Endothelial cell of umbilical vein (primary cell): ENCODE data around the gene DAO. TPM values are rescaled to one million over a fixed set of nuclear protein-coding genes. Genes with fewer than 3 reads are reported as not detected.

Experiments used
- BruUV-seq: library from RNA; stranded (reverse); fragments of 400-500 nt; replicated peaks from 2 replicates; lab custom pipeline; 2021; lab: Mats Ljungman, UMichigan
- CTCF ChIA-PET: fragments of 300-600, 350-600 bp; sonication (Branson Sonifier 250); formaldehyde crosslinking; loops from one replicate; lab custom pipeline; 2021; ENCODE audit warnings: antibody characterized with exemption, inconsistent platforms; lab: Charles Lee
- POLR2A ChIA-PET: fragments of 300-600, 350-600 bp; sonication (Branson Sonifier 250); formaldehyde crosslinking; loops from one replicate; lab custom pipeline; 2021; ENCODE audit warnings: antibody characterized with exemption, inconsistent platforms; lab: Charles Lee
- DNase-seq: peaks from one replicate; pipeline ENCODE4 v3.0.0-alpha.2; 2011; ENCODE audit warnings: low read depth, low spot score
- FAIRE-seq: peaks from 2 replicates; lab custom pipeline; 2011; peaks lifted over from hg19 to GRCh38; lab: Jason Lieb, UNC
- H2AFZ ChIP-seq: 2 replicates; pipeline ENCODE4 v1.6.0; 2012; ENCODE audit warnings: low read depth, low read length, control low read depth, inconsistent platforms
- H3K27ac ChIP-seq: 2 replicates; pipeline ENCODE4 v1.5.1; 2011; ENCODE audit warnings: low read depth, mild to moderate bottlenecking, control low read depth, low read length, moderate library complexity; ENCODE audit not compliant: insufficient read depth
- H3K27me3 ChIP-seq, 2 experiments: 2 replicates each; pipeline versions ENCODE4 v1.6.0 to v1.6.1; 2011; ENCODE audit warnings: low read length in 2 of 2, mixed read lengths in 1 of 2; ENCODE audit not compliant: control insufficient read depth in 2 of 2, insufficient read depth in 2 of 2
- H3K36me3 ChIP-seq, 2 experiments: 2 replicates in 1 of 2; 3 replicates in 1 of 2; pipeline ENCODE4 v1.5.1; 2011; ENCODE audit warnings: low read length in 2 of 2, mild to moderate bottlenecking in 1 of 2, moderate library complexity in 1 of 2; ENCODE audit not compliant: control insufficient read depth in 2 of 2, insufficient read depth in 2 of 2; ENCODE audit errors: extremely low read depth in 1 of 2
- H3K4me1 ChIP-seq: 3 replicates; pipeline ENCODE4 v1.5.1; 2011; ENCODE audit warnings: mild to moderate bottlenecking, low read length; ENCODE audit not compliant: control insufficient read depth, insufficient read depth; ENCODE audit errors: extremely low read depth
- H3K4me2 ChIP-seq: 2 replicates; pipeline ENCODE4 v1.6.1; 2011; ENCODE audit warnings: low read length, control low read depth, mixed read lengths; ENCODE audit not compliant: insufficient read depth
- H3K4me3 ChIP-seq, 3 experiments: fragments of 200-600 bp in 1 of 3; sonication (generic), shearing (Covaris generic) in 1 of 3; replicated peaks in 1 of 3; 2 replicates each; pipeline ENCODE4 v1.5.1; 2011 to 2016; ENCODE audit warnings: control low read depth in 3 of 3, low read length in 3 of 3, mild to moderate bottlenecking in 2 of 3, inconsistent platforms in 1 of 3, low read depth in 1 of 3, moderate library complexity in 1 of 3; ENCODE audit not compliant: insufficient read depth in 1 of 3
- H3K79me2 ChIP-seq: 2 replicates; pipeline ENCODE4 v1.6.0; 2012; ENCODE audit warnings: low read length, inconsistent platforms; ENCODE audit not compliant: control insufficient read depth, insufficient read depth
- H3K9ac ChIP-seq: replicated peaks from 2 replicates; pipeline ENCODE3; 2011; ENCODE audit warnings: low read length, control low read depth; ENCODE audit not compliant: insufficient read depth; ENCODE audit errors: extremely low read depth
- H3K9me1 ChIP-seq: replicated peaks from 3 replicates; pipeline ENCODE4 v1.6.0; 2011; ENCODE audit warnings: mild to moderate bottlenecking, low read length; ENCODE audit not compliant: control insufficient read depth, insufficient read depth; ENCODE audit errors: extremely low read depth
- H3K9me3 ChIP-seq: replicated peaks from 2 replicates; pipeline ENCODE4 v1.5.1; 2012; ENCODE audit warnings: low read length, inconsistent platforms; ENCODE audit not compliant: control insufficient read depth, insufficient read depth
- H4K20me1 ChIP-seq: replicated peaks from 2 replicates; pipeline ENCODE3; 2011; ENCODE audit warnings: mild to moderate bottlenecking, low read length; ENCODE audit not compliant: control insufficient read depth, insufficient read depth; ENCODE audit errors: extremely low read depth
- EZH2 ChIP-seq: IDR thresholded peaks from 2 replicates; pipeline ENCODE4 v1.6.1; 2012; ENCODE audit warnings: borderline replicate concordance, low read depth, mild to moderate bottlenecking, moderate library complexity, low read length, inconsistent platforms; ENCODE audit not compliant: severe bottlenecking
- FOS ChIP-seq: IDR thresholded peaks from 2 replicates; pipeline ENCODE4 v1.6.1; 2011; ENCODE audit warnings: mild to moderate bottlenecking, low read length, moderate library complexity, borderline replicate concordance; ENCODE audit not compliant: insufficient read depth
- GATA2 ChIP-seq: IDR thresholded peaks from 2 replicates; pipeline ENCODE4 v1.7.0; 2011; ENCODE audit warnings: low read depth, mild to moderate bottlenecking, moderate library complexity, mixed read lengths, low read length; ENCODE audit not compliant: insufficient read length, insufficient read depth
- JUN ChIP-seq: IDR thresholded peaks from 2 replicates; pipeline ENCODE4 v1.6.1; 2011; ENCODE audit warnings: borderline replicate concordance, low read depth; ENCODE audit not compliant: insufficient read length, insufficient read depth
- MAX ChIP-seq: IDR thresholded peaks from 2 replicates; pipeline ENCODE4 v1.6.1; 2011; ENCODE audit not compliant: insufficient read depth, insufficient read length
- MYC ChIP-seq: IDR thresholded peaks from one replicate; pipeline ENCODE4 v1.6.1; 2011; ENCODE audit warnings: mild to moderate bottlenecking, low read depth, low read length
- POLR2A ChIP-seq: IDR thresholded peaks from 2 replicates; pipeline ENCODE4 v1.6.1; 2012; ENCODE audit warnings: low read depth, mild to moderate bottlenecking, control low read depth, low read length
- POLR2AphosphoS5 ChIP-seq: IDR thresholded peaks from 2 replicates; pipeline ENCODE4 v1.6.1; 2012; ENCODE audit warnings: low read depth, mild to moderate bottlenecking, control low read depth, low read length, moderate library complexity; ENCODE audit not compliant: insufficient read depth
- dilution Hi-C: fragments of 300-500 bp; cut with MboI; formaldehyde crosslinking; loops from one replicate; pipeline ENCODE4 v1.15.0; 2019; ENCODE audit warnings: low sequenced_read_pairs; ENCODE audit not compliant: extremely low pct_ligation_motif_present
- intact Hi-C: fragments of 100-400 bp; cut with micrococcal nuclease; formaldehyde crosslinking; loops from one replicate; pipeline ENCODE4 v1.10.0; 2022
- polyA plus RNA-seq, 4 experiments: library from polyadenylated mRNA; depleted of rRNA in 3 of 4; stranded (reverse) in 3 of 4; unstranded in 1 of 4; fragments of >200 nt; gene quantifications; 2 replicates each; pipeline versions ENCODE4 v1.2.1 to v1.2.3, GENCODE V29; 2011 to 2012; ENCODE audit warnings: missing spikeins in 1 of 4
- total RNA-seq: library from RNA; stranded (reverse); gene quantifications from 2 replicates; pipeline ENCODE4 v1.2.3, GENCODE V29; 2021
- TF ChIP-seq, protein P1 (sequence below), 2 donors: IDR thresholded peaks; 1 replicate in 1 of 2; 2 replicates in 1 of 2; pipeline ENCODE4 v1.5.1; 2011; ENCODE audit warnings: low read length in 2 of 2, mild to moderate bottlenecking in 2 of 2, moderate library complexity in 2 of 2, control low read depth in 1 of 2, inconsistent platforms in 1 of 2, low read depth in 1 of 2; ENCODE audit not compliant: insufficient read depth in 1 of 2; ENCODE audit errors: extremely low read depth in 1 of 2

The DAO gene
- total and polyA plus RNA-seq, 2 donors (not counting 3 experiments of a cell fraction or from before 2014, with no cell fraction given): not detected

DNA sequence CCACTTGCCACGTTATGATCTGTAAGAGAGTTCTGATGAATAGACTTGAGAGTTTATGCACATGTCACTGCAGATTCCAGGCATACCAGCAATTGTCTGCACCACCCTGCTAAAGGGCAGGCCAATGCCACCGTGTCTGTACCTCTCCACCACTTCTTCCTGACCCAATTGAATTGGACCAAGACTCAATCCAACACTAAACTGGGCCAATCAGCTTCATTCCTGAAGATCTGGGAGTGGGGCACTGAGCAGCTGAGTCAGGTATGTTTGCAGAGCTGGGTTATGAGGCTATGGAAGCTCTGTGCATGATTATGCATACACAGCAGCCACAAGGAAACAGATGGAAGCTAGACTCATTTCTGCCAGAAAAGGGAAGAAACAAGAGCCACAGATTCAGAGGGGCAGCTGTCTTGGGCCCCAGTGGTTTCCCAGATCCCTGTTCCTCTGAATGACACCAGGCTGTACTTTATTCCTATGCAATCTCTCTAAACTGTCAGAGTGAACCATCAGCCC, 28.0 kb downstream of the DAO start:
- H3K9me1 ChIP-seq: no peaks in the 10 kb centered on the region
- no TSS peak for BruUV-seq
- dilution Hi-C loops (no loop called here), intact Hi-C loops (no loop called here)
- H3K36me3 ChIP-seq: no peaks in the 10 kb centered on the region
- FAIRE-seq: no peak
- no peak overlapping the region for H3K4me3 ChIP-seq
- H3K27me3 ChIP-seq: no peaks in the 10 kb centered on the region
- no peak overlapping the region for H3K4me2 ChIP-seq
- no peak overlapping the region for H3K9ac ChIP-seq
- TF ChIP-seq JUN: no peak
- TF ChIP-seq POLR2AphosphoS5: no peak
- TF ChIP-seq FOS: no peak
- no peak for TF ChIP-seq MYC
- no peak for TF ChIP-seq EZH2
- TF ChIP-seq MAX: no peak
- TF ChIP-seq, protein P1, sequence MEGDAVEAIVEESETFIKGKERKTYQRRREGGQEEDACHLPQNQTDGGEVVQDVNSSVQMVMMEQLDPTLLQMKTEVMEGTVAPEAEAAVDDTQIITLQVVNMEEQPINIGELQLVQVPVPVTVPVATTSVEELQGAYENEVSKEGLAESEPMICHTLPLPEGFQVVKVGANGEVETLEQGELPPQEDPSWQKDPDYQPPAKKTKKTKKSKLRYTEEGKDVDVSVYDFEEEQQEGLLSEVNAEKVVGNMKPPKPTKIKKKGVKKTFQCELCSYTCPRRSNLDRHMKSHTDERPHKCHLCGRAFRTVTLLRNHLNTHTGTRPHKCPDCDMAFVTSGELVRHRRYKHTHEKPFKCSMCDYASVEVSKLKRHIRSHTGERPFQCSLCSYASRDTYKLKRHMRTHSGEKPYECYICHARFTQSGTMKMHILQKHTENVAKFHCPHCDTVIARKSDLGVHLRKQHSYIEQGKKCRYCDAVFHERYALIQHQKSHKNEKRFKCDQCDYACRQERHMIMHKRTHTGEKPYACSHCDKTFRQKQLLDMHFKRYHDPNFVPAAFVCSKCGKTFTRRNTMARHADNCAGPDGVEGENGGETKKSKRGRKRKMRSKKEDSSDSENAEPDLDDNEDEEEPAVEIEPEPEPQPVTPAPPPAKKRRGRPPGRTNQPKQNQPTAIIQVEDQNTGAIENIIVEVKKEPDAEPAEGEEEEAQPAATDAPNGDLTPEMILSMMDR (IDR thresholded peaks at IDR 0.05; ENCODE audit: extremely low read depth in 1 of 2, insufficient read depth in 1 of 2, low read depth in 1 of 2, low read length in 2 of 2): no peak
- TF ChIP-seq GATA2: no peak
- no peak for TF ChIP-seq POLR2A
- ChIA-PET POLR2A (no interaction called here), CTCF (no interaction called here)
- H3K9me3 ChIP-seq: no peaks in the 10 kb centered on the region
- DNase-seq: no peak
- no peak overlapping the region for H2AFZ ChIP-seq
- H4K20me1 ChIP-seq: no peaks in the 10 kb centered on the region
- no peaks in the 10 kb centered on the region for H3K79me2 ChIP-seq
- H3K4me1 ChIP-seq: no peaks in the 10 kb centered on the region
- H3K27ac ChIP-seq: no peak overlapping the region
